SJSA1 (cell line): ENCODE measurements around the gene NRXN2. TPM values are rescaled to one million over a fixed set of nuclear protein-coding genes. Genes with fewer than 3 reads are reported as not detected.
A peak's percentile ranks its signal among the peaks of the same experiment; 100 is the strongest.

Experiments used
- DNase-seq, 2 experiments: peaks; one replicate each; pipeline ENCODE4 v3.0.0-alpha.2; 2015 to 2020; ENCODE audit warnings: low spot score in 2 of 2, low read depth in 1 of 2
- H3K27ac ChIP-seq: fragments of 250-450 bp; sonication (Bioruptor Pico); 2 replicates; pipeline ENCODE4 v1.5.1; 2020; ENCODE audit warnings: mild to moderate bottlenecking, moderate library complexity
- H3K27me3 ChIP-seq: fragments of 250-450 bp; sonication (Bioruptor Pico); replicated peaks from 2 replicates; pipeline ENCODE4 v1.5.1; 2020; ENCODE audit warnings: mild to moderate bottlenecking, moderate library complexity
- H3K36me3 ChIP-seq: fragments of 250-450 bp; sonication (Bioruptor Pico); 2 replicates; pipeline ENCODE4 v1.5.1; 2020; ENCODE audit warnings: mild to moderate bottlenecking
- H3K4me1 ChIP-seq: fragments of 250-450 bp; sonication (Bioruptor Pico); replicated peaks from 2 replicates; pipeline ENCODE4 v1.6.1; 2021; ENCODE audit warnings: mild to moderate bottlenecking
- H3K4me3 ChIP-seq: fragments of 250-450 bp; sonication (Bioruptor Pico); 2 replicates; pipeline ENCODE4 v1.5.1; 2020; ENCODE audit warnings: mild to moderate bottlenecking
- H3K9me3 ChIP-seq: fragments of 250-450 bp; sonication (Bioruptor Pico); replicated peaks from 2 replicates; pipeline ENCODE4 v1.5.1; 2020; ENCODE audit warnings: mild to moderate bottlenecking
- total RNA-seq: library from RNA; depleted of rRNA; stranded (reverse); fragments of >200 nt; shearing (Covaris generic); gene quantifications from 2 replicates; pipeline ENCODE4 v1.2.3, GENCODE V29; 2014

Gene NRXN2
- total RNA-seq, 1 experiment from 2014 or later, result not detected

DNA sequence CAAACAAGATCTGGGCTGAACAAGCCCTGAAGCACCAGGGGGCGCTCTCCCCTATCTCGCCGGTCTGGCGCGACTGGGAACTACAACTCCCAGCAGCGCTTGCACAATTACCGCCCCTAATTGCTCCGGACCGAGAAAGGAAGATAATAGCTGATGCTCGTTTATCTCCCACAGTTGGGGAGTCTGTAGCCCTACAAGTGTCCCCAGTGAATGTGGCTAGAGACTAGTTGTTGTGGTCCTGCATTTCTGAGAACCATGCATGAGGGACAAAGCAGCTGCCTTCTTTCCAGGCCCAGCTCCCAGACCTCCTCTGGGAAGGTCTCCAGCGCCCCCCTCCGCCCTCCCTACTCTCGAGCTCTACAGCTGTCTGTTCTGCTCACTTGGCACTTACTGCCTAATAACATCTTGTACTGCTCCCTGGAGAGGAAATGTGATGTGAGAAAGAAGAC is 34.4 kb downstream of the NRXN2 start:
- no peaks in the 10 kb centered on the region for H3K9me3 ChIP-seq
- H3K27ac ChIP-seq, result no peak overlapping the region
- H3K27me3 ChIP-seq, result peaks cover 15% of the 10 kb centered on the region
- H3K36me3 ChIP-seq, result no peaks in the 10 kb centered on the region
- no peaks in the 10 kb centered on the region for H3K4me1 ChIP-seq
- DNase-seq, result peak; percentile 96
- H3K4me3 ChIP-seq, result peak overlapping the region; percentile 28

DNA sequence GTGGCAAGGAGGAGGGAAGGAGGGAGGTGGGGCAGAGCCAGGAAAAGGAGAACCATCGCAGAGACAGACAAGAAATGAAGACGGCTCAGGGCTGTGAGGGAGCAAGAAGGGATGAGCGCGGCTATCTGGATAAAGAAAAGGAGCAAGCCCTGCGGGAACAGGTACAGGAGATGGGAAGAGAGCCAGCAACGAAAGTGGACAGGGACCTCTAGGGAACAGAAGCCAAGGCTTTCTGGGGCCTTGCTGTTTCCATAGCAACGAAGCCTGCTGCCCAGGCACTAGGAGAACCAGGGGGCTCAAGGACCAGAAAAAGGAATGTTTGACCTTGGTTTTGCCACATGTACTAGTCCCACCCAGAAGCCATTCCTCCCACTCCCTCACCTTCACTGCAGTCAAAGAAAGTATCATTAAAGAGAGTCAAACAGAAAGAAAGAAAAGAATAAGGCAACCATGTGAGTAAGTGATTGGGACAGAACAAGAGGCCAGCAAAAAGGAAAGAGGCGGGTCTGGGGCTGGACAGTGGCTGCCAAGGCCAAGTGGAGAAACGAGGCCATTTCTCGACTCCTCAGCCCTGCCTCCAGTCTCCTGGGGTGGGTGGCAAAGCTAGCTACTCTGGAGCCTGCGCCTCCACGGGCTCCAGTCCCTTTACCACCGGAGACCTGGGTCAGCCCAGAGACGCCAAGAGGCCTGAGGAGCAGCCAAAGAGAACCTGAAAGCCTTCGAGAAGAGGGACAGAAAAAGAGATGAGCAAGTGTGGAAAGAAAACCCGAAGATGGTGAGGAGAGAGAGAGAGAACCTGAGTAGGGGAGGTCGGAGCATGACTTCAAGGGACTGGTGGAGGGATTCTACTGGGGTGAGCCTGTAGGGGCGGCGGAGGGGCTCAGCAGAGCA is 35.1 kb downstream of the NRXN2 start:
- Histone ChIP-seq H3K9me3 (no peaks in the 10 kb centered on the region), H3K4me3 (no peak overlapping the region), H3K36me3 (no peaks in the 10 kb centered on the region), H3K4me1 (no peaks in the 10 kb centered on the region), H3K27me3 (peaks cover 11% of the 10 kb centered on the region), H3K27ac (no peak overlapping the region)
- no peak for DNase-seq

DNA sequence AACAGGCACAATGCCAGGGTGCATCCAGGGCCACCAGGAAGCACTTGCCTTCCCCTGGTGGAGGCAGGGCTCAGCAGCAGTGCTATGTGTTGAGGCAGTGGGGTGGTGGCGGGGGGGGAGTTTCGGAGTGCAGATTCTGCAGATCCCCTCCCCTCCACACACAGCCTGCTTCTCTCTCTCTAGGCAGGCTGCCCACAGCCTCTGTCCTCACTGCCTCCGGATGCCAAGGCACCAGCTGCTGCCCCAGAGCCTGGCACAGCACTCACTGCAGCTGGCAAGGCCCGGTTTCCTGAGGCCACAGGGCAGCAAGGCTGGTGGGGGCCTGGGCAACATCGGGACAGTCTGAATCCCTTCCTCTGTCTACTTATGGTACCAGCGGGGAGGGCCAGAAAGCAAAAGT is 35.8 kb downstream of the NRXN2 start:
- Histone ChIP-seq H3K9me3 (no peaks in the 10 kb centered on the region), H3K4me1 (no peaks in the 10 kb centered on the region), H3K27me3 (peaks cover 8% of the 10 kb centered on the region), H3K36me3 (no peaks in the 10 kb centered on the region), H3K27ac (no peak overlapping the region), H3K4me3 (no peak overlapping the region)
- DNase-seq, result no peak

DNA sequence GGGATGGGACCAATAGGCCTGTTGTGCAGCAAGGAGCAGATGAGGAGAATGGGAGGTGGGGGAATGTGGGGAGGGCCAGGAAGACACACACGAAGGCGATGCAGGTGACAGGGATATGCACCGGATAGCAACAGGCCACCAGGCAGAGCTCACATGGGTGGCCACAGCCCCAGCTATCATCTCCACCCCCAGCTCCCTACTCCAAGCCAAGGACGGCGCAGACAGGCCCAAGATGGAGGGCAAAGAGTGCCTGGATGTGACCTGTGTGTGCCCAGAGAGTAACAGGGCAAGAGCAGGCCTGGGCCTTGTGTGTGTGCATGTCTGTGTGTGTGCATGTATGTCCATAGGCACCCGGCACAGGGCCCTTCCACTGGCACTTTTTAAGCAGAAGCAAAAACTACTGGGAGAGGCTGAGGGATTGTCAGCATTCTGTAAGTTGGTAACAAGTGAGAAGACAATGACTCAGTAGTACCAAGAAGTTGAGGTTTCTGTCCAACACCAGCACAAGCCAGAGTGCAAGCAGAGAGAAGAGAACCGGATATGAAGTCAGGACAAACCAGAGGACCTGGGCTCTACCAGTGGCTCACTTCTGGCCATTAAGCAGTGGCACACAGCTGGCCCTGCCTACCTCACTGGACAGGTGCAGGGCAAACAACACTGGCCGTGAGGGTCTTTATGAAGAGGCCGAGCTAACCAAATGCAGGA is 36.4 kb downstream of the NRXN2 start:
- Histone ChIP-seq H3K27me3 (peaks cover 11% of the 10 kb centered on the region), H3K9me3 (no peaks in the 10 kb centered on the region), H3K27ac (no peak overlapping the region), H3K4me1 (no peaks in the 10 kb centered on the region), H3K36me3 (no peaks in the 10 kb centered on the region), H3K4me3 (no peak overlapping the region)
- DNase-seq, result no peak

DNA sequence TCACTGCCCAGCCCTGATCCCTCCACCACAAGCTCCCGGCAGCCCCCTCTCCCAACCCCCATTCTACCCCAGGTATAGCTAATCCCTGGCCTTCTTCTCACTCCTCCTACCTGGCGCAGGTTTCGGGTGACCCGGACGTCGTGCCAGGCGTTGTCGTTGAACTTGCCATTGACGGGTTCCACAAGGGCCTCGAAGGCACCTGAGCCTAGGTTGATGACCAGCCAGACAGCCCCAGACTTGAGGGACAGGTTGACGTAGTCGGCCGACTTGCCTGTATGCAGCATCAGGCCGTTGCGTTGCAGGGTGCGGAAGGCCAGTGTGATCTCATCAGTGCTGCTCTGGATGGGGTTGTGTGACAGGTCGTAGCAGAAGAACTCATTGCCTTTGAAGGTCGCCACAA is 37.5 kb downstream of the NRXN2 start:
- H3K27me3 ChIP-seq, result peaks cover 21% of the 10 kb centered on the region
- no peak overlapping the region for H3K27ac ChIP-seq
- no peaks in the 10 kb centered on the region; the same call in 1 of the 2 replicates for H3K9me3 ChIP-seq
- no peak overlapping the region for H3K4me3 ChIP-seq
- no peaks in the 10 kb centered on the region for H3K36me3 ChIP-seq
- no peak for DNase-seq
- no peaks in the 10 kb centered on the region for H3K4me1 ChIP-seq

DNA sequence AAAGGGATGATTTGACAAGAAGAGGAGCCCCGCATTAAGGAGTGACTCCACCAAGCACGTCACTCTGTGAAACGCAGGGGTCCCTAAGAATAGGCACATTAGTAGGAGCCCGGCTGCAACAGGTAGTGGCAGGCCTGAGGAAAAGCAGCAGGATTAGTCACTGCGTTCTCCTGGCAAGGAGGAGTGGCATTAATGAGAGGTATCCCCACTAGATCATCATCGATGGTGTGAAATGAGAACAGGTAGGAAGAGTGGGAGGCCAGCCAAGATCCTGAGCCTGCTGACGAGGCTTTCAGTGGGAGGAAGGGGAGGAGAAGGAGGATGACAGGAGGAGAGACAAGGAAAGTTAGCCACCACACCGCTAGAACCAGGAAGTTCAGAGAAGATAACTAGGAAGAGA is 38.6 kb downstream of the NRXN2 start:
- H3K27me3 ChIP-seq, result peaks cover 31% of the 10 kb centered on the region
- no peaks in the 10 kb centered on the region; the same call in 1 of the 2 replicates for H3K9me3 ChIP-seq
- DNase-seq, result no peak
- no peaks in the 10 kb centered on the region for H3K36me3 ChIP-seq
- H3K4me3 ChIP-seq, result no peak overlapping the region
- H3K4me1 ChIP-seq, result no peaks in the 10 kb centered on the region
- no peak overlapping the region for H3K27ac ChIP-seq

DNA sequence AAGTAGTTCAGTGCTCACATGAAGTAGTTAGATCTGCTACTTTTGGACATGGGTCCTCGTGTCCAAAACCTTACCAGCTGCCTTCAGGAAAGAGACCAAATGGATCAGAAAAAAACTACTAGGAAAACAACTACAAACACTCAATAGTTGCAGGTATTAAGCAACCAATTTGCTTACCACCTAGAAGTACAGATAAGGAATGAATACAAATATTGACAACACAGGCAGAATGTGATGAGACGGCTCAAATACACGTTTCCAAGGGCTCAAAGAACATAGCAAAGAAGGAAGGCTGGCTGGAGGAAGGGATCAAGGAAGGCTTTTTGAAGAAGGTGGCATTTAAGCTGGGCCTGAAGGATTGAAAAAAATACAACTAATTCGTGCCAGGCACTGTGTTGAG is 41.8 kb downstream of the NRXN2 start:
- no peaks in the 10 kb centered on the region for H3K4me1 ChIP-seq

DNA sequence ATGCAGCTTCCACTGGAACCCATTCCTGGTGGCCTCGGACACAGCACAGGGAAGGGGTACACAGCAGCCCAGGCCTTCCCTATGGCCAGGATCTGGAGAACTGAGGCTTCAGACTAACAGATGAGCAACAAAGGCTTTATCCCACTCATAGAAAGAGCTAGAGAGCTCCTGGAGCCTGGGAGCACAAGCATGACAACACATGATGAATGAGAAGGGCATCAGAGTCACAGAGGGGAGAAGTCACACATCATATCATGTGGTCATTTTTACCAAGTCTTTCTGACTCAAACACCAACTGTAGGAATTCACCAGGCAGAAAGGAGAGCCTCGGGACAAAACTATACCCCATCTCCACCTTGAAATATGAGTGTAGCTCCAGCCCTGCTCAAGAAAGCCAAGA is 43.2 kb downstream of the NRXN2 start:
- no peak for DNase-seq
- H3K4me1 ChIP-seq, result peaks cover 9% of the 10 kb centered on the region
- peaks cover 63% of the 10 kb centered on the region for H3K27me3 ChIP-seq
- H3K36me3 ChIP-seq, result no peaks in the 10 kb centered on the region
- H3K4me3 ChIP-seq, result no peak overlapping the region
- no peaks in the 10 kb centered on the region; the same call in 1 of the 2 replicates for H3K9me3 ChIP-seq
- H3K27ac ChIP-seq, result no peak overlapping the region

More for the DNA sequence above, 41.8 kb downstream of the NRXN2 start:
- no peaks in the 10 kb centered on the region; the same call in 1 of the 2 replicates for H3K9me3 ChIP-seq
- no peak for DNase-seq
- no peak overlapping the region for H3K27ac ChIP-seq
- no peaks in the 10 kb centered on the region for H3K36me3 ChIP-seq
- H3K4me3 ChIP-seq, result no peak overlapping the region
- H3K27me3 ChIP-seq, result peaks cover 62% of the 10 kb centered on the region

DNA sequence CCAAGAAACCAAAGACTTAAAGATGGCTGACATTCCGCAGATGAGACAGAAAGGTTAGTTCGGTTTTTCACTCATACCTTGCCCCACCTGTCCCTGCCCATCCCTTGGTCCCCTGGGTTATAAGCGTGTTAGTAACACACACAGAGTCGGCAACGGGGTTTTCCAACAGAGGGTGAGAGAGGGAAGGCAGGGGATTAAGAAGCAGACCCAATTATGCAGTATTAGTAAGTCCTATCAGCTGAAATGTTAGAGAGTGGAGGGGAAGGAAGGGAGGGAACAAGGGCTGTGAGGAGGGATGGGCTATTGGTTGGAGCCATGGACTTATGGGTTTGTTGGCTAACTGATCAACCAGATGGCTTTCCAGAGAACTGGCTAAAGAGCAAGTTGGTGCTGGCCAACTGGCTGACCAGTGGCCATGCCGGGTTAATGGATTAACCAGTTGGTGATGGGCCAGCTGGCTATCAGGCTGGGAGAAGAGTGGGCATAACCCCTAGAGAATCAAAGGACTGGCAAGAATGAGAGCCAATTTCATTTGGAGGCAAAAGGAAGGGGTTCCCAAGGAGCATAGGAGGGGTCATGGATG is 45.5 kb downstream of the NRXN2 start:
- DNase-seq, result no peak
- no peaks in the 10 kb centered on the region for H3K36me3 ChIP-seq
- H3K27ac ChIP-seq, result no peak overlapping the region
- H3K27me3 ChIP-seq, result peaks cover 73% of the 10 kb centered on the region
- H3K4me1 ChIP-seq, result peaks cover 9% of the 10 kb centered on the region
- H3K4me3 ChIP-seq, result no peak overlapping the region
- H3K9me3 ChIP-seq, result no peaks in the 10 kb centered on the region; the same call in 1 of the 2 replicates

DNA sequence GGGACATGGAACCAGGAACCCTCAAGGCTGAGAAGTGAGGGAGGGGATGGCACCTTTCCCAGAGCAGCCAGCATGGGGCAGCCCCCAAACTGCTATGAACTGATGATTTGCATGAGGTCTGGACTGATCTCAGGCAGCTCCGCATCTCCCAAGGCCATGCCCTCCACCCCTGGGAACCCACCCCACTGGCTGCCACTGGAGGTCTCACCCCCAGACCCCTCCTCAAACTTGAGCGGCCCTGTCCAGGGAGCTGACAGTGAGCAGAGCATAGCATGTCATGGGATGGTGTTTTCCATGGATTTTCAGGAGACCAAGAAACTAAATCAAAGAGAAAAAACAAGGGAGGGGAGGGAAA is 46.8 kb downstream of the NRXN2 start:
- no peak for DNase-seq

DNA sequence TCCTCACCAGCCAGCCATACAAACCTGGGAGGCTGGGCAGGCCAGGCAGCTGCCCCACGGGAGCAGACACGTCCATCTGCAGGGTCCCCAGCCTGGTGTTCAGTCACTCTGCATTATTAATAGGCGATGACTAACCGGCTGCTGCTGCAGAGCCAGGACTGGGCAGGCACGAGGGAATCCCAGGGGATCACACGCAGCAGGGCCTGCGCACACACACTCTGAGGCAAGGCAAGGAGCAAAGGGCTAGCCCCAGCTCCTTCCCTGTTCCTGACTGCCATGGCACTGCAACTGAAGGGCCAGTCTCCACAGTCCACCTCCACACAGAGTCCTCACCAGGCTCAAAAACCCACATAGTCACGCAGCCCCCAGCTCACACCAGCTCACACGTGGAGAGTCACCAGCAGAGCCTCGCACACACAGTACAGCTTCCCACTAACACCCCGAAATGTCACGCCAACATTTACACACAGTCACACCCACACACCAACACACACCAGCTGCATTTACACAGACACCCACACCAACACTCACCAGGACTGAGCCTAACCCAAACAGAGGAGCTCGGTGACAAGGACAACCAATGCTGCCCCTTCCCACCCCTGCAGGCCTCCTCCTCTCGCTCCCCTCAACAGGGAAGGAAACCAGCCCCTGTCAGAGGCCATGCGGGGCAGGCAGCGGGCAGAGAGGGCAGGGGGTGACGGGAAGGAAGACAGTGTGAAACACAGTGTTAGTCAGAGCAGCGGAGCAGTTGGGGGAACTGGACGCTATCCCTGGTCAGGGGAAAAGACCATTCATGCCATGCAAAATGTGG is 47.3 kb downstream of the NRXN2 start:
- Histone ChIP-seq H3K27ac (no peak overlapping the region), H3K4me1 (peaks cover 9% of the 10 kb centered on the region), H3K36me3 (no peaks in the 10 kb centered on the region), H3K27me3 (peaks cover 77% of the 10 kb centered on the region), H3K4me3 (no peak overlapping the region), H3K9me3 (no peaks in the 10 kb centered on the region; the same call in 1 of the 2 replicates)
- peak; percentile 48 to 82 for DNase-seq

More for the DNA sequence above, 46.8 kb downstream of the NRXN2 start:
- Histone ChIP-seq H3K9me3 (no peaks in the 10 kb centered on the region; the same call in 1 of the 2 replicates), H3K36me3 (no peaks in the 10 kb centered on the region), H3K4me1 (peaks cover 9% of the 10 kb centered on the region), H3K27ac (no peak overlapping the region), H3K4me3 (no peak overlapping the region), H3K27me3 (peaks cover 77% of the 10 kb centered on the region)

DNA sequence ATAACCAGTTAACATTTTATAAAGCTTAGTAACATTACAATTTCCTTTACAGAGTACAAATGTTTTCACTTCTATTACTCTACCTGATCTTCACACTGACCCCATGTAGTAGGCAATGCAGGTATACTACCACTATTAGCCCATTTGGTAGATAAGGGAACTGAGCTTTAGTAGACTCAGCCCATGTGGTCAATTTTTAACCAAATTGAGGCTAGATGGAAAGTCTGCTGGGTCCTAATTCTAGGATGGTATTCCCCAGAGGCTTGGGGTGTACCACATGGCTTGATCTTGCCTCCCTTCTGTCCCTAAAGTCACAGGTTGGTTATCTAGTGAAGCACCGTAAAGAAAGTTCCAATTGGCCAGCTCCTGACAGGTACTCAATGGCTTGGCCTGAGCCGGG is 48.2 kb downstream of the NRXN2 start:
- H3K36me3 ChIP-seq, result no peaks in the 10 kb centered on the region
- peaks cover 9% of the 10 kb centered on the region for H3K4me1 ChIP-seq
- no peak for DNase-seq
- H3K27ac ChIP-seq, result no peak overlapping the region
- no peak overlapping the region for H3K4me3 ChIP-seq
- H3K9me3 ChIP-seq, result no peaks in the 10 kb centered on the region
- peaks cover 77% of the 10 kb centered on the region for H3K27me3 ChIP-seq

DNA sequence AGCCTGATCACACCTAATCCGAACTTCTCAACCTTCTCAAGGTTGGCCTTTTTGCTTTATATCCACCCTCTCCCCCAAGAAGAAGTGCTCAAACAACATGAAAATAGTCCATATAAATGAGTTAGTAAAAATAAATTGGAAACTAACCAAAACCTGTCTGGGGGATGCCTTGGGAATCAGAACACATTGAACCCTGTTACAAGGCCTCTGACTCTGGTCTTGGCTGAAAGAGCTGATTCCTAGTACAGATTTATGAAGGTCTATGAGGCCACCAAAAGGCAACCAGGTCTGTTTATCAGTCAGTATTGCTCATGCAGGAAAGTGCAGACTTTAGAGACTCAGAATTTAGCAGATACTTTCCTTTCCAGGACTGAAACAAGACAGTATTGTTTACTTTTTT is 49.7 kb downstream of the NRXN2 start:
- no peaks in the 10 kb centered on the region for H3K36me3 ChIP-seq
- no peaks in the 10 kb centered on the region for H3K9me3 ChIP-seq
- H3K4me1 ChIP-seq, result peaks cover 9% of the 10 kb centered on the region
- DNase-seq, result no peak
- H3K4me3 ChIP-seq, result no peak overlapping the region
- H3K27me3 ChIP-seq, result peaks cover 78% of the 10 kb centered on the region
- H3K27ac ChIP-seq, result no peak overlapping the region
